Lower lobe of right lung (tissue), 2 donors: ENCODE results near the gene CAMK2A. TPM values are rescaled to one million over a fixed set of nuclear protein-coding genes. Genes with fewer than 3 reads are reported as not detected.

ENCODE experiments used
- ATAC-seq, 2 donors: fragments of 200-7000 bp; cut with Tn5 transposase; one replicate each; pipeline ENCODE4 v1.9.1; 2020 to 2022; ENCODE audit warnings: mild to moderate bottlenecking in 2 of 2, moderate library complexity in 2 of 2
- DNase-seq: peaks from one replicate; pipeline ENCODE4 v3.0.0-alpha.2; 2020
- H3K27ac ChIP-seq: fragments of 200-600 bp; one replicate; pipeline ENCODE4 v1.8.0; 2022
- H3K27me3 ChIP-seq: fragments of 200-600 bp; one replicate; pipeline ENCODE4 v1.8.0; 2022; ENCODE audit warnings: low read depth
- H3K36me3 ChIP-seq: fragments of 200-600 bp; one replicate; pipeline ENCODE4 v1.8.0; 2022; ENCODE audit warnings: mild to moderate bottlenecking
- H3K4me1 ChIP-seq: fragments of 200-600 bp; one replicate; pipeline ENCODE4 v1.8.0; 2022
- H3K4me3 ChIP-seq: fragments of 200-600 bp; one replicate; pipeline ENCODE4 v1.8.0; 2022; ENCODE audit warnings: mild to moderate bottlenecking
- H3K9me3 ChIP-seq: fragments of 200-600 bp; one replicate; pipeline ENCODE4 v1.8.0; 2022
- intact Hi-C: fragments of 100-400 bp; cut with DNase I; formaldehyde crosslinking; loops from one replicate; pipeline ENCODE4 v1.11.0; 2022
- total RNA-seq: library from RNA; stranded (reverse); fragmentation: NEBNext Ultra II Directional; extraction: Animal tissue kit (Norgen Biotek cat#: 25700); gene quantifications from one replicate; pipeline ENCODE4 v1.2.1, GENCODE V29; 2021
- TF ChIP-seq, protein P1 (sequence below): fragments of 200-600 bp; IDR thresholded peaks from one replicate; pipeline ENCODE4 v1.8.0; 2022; ENCODE audit warnings: antibody characterized with exemption, mild to moderate bottlenecking
- donor health status: DM: no; HTN: yes; CAD: no; lungs with severe emphysema.

CAMK2A gene
- total RNA-seq, 1 donor from 2014 or later = 1.3 TPM

GRCh38 chr5:150204590-150204960 is 85.0 kb downstream of the CAMK2A start:
- Histone ChIP-seq H3K4me3 (no peak overlapping the region), H3K27me3 (peaks cover 9% of the 10 kb centered on the region), H3K9me3 (no peaks in the 10 kb centered on the region), H3K36me3 (no peaks in the 10 kb centered on the region), H3K4me1 (peaks cover 12% of the 10 kb centered on the region), H3K27ac (no peak overlapping the region)
- DNase-seq (no peak), ATAC-seq (no peak)
- intact Hi-C loops = no loop called here
- TF ChIP-seq, protein P1, sequence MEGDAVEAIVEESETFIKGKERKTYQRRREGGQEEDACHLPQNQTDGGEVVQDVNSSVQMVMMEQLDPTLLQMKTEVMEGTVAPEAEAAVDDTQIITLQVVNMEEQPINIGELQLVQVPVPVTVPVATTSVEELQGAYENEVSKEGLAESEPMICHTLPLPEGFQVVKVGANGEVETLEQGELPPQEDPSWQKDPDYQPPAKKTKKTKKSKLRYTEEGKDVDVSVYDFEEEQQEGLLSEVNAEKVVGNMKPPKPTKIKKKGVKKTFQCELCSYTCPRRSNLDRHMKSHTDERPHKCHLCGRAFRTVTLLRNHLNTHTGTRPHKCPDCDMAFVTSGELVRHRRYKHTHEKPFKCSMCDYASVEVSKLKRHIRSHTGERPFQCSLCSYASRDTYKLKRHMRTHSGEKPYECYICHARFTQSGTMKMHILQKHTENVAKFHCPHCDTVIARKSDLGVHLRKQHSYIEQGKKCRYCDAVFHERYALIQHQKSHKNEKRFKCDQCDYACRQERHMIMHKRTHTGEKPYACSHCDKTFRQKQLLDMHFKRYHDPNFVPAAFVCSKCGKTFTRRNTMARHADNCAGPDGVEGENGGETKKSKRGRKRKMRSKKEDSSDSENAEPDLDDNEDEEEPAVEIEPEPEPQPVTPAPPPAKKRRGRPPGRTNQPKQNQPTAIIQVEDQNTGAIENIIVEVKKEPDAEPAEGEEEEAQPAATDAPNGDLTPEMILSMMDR = no peak

GRCh38 chr5:150203832-150204589 is 85.6 kb downstream of the CAMK2A start:
- H3K9me3 ChIP-seq = no peaks in the 10 kb centered on the region
- no peak overlapping the region for H3K27ac ChIP-seq
- peaks cover 7% of the 10 kb centered on the region for H3K4me1 ChIP-seq
- H3K36me3 ChIP-seq = no peaks in the 10 kb centered on the region
- intact Hi-C loops = no loop called here
- TF ChIP-seq, protein P1 = no peak
- DNase-seq (no peak), ATAC-seq (no peak)
- H3K4me3 ChIP-seq = no peak overlapping the region
- peaks cover 3% of the 10 kb centered on the region for H3K27me3 ChIP-seq

DNA sequence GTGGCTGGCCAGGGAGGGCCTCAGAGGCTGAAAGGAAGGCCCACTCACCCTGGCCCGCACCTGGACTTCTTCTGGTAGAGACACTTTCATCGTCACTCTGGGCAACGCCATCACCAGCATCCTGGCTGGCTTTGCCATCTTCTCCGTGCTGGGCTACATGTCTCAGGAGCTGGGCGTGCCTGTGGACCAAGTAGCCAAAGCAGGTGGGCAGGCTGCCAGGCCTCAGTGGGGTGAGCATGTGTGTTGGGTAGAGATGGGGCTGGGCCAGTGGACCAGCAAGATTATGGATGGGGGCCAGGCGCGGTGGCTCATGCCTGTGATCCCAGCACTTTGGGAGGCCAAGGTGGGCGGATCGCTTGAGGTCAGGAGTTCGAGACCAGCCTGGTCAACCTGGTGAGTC is 87.1 kb downstream of the CAMK2A start:
- DNase-seq (no peak), ATAC-seq (no peak)
- H3K27me3 ChIP-seq = no peaks in the 10 kb centered on the region
- H3K4me3 ChIP-seq = no peak overlapping the region
- H3K4me1 ChIP-seq = no peaks in the 10 kb centered on the region
- TF ChIP-seq, protein P1 = no peak
- H3K36me3 ChIP-seq = no peaks in the 10 kb centered on the region
- no peak overlapping the region for H3K27ac ChIP-seq
- intact Hi-C loops = no loop called here
- H3K9me3 ChIP-seq = no peaks in the 10 kb centered on the region

- intact Hi-C loops = no loop called here
- Histone ChIP-seq H3K27ac (no peak overlapping the region), H3K9me3 (no peaks in the 10 kb centered on the region), H3K4me3 (no peak overlapping the region), H3K36me3 (no peaks in the 10 kb centered on the region), H3K4me1 (no peaks in the 10 kb centered on the region), H3K27me3 (peaks cover 3% of the 10 kb centered on the region)
- TF ChIP-seq, protein P1 = no peak
- ATAC-seq = no peak
- no peak for DNase-seq
These were observed 92.1 kb downstream of the CAMK2A start for GRCh38 chr5:150197476-150197875.

GRCh38 chr5:150196986-150197385 is 92.6 kb downstream of the CAMK2A start:
- ATAC-seq = no peak

More at GRCh38 chr5:150196986-150197385, 92.6 kb downstream of the CAMK2A start:
- H3K36me3 ChIP-seq = no peaks in the 10 kb centered on the region
- TF ChIP-seq, protein P1 = no peak
- H3K9me3 ChIP-seq = no peaks in the 10 kb centered on the region
- peaks cover 8% of the 10 kb centered on the region for H3K27me3 ChIP-seq
- H3K4me3 ChIP-seq = no peak overlapping the region
- no peak overlapping the region for H3K27ac ChIP-seq
- no peaks in the 10 kb centered on the region for H3K4me1 ChIP-seq
- no peak for DNase-seq
- intact Hi-C loops = no loop called here
